ENCODE results near the gene PIGQ. TPM values are rescaled to one million over a fixed set of nuclear protein-coding genes. Genes with fewer than 3 reads are reported as not detected.

The PIGQ gene
- total and polyA plus RNA-seq, 2 of the 13 experiments (the other 11 are each of a cell fraction or from before 2014, with no cell fraction given) = 7.7 to 19.7 TPM

- Histone ChIP-seq H3K27me3 (ENCODE audit: control insufficient read depth in 1 of 2, insufficient read depth in 2 of 2, low read length in 2 of 2) (no peaks in the 10 kb centered on the region; a peak in 1 of 5 replicates), H3K4me1 (ENCODE audit: insufficient read depth, low read length) (peaks cover 63% of the 10 kb centered on the region), H3K79me2 (ENCODE audit: insufficient read depth, low read length) (peaks cover 72% of the 10 kb centered on the region), H3K4me3 (replicated peaks in 1 of 3; ENCODE audit: insufficient read depth in 1 of 3, low read depth in 2 of 3, low read length in 3 of 3) (peak overlapping the region; percentile 79 to 96 (median 96)), H4K20me1 (ENCODE audit: insufficient read depth, low read length) (peaks cover 18% of the 10 kb centered on the region; the same call in 1 of the 2 replicates), H3K9me3 (ENCODE audit: low read length) (no peaks in the 10 kb centered on the region), H3K4me2 (ENCODE audit: low read depth, low read length) (peak overlapping the region; percentile 91), H3K36me3 (replicated peaks in 1 of 2; ENCODE audit: control insufficient read depth in 1 of 2, insufficient read depth in 2 of 2, low read length in 2 of 2) (peaks cover 0 to 5% of the 10 kb centered on the region in 2 experiments; a peak in 1 of 5 replicates), H3K9ac (ENCODE audit: insufficient read depth, low read depth, low read length) (peak overlapping the region; percentile 89), H3K27ac (ENCODE audit: extremely low read length, insufficient read depth, low read length) (peak overlapping the region; percentile 71), H2AFZ (ENCODE audit: low read length) (no peak overlapping the region)
- ATAC-seq = no peak
- intact Hi-C loops (cut with micrococcal nuclease; ENCODE audit: unreplicated experiment) = no loop called here
- FAIRE-seq = no peak
- CTCF ChIA-PET (ENCODE audit: low intra/inter-chr PET ratio, low total read pairs) = no interaction called here
- POLR2A ChIA-PET = interaction anchor here (1.6 kb wide), 1 partner anchor 29 kb away, joined by 6 read pairs; no protein-coding TSS in a partner anchor
- TSS peak; percentile 35 for BruUV-seq (replicated peaks)
- 35% methylated on average over 10 of the region's 12 CpGs for WGBS (ENCODE audit: low lambda C conversion rate)
- TF ChIP-seq TFAP4 (IDR thresholded peaks at IDR 0.05; ENCODE audit: borderline replicate concordance, low read depth) = peak; percentile 35; the same call in 1 of the 2 replicates
- 0 out of 2 replicates have a peak, but pooled peaks have one; percentile 6 for TF ChIP-seq SIN3A (IDR thresholded peaks at IDR 0.05; ENCODE audit: borderline replicate concordance, low read depth, low read length)
- peak; percentile 8 for TF ChIP-seq ZNF883 (CRISPR knock-in tag; IDR thresholded peaks at IDR 0.05; ENCODE audit: not compliant biosample characterization)
- 0 out of 2 replicates have a peak, but pooled peaks have one; percentile 0 for TF ChIP-seq SMAD1 (CRISPR knock-in tag; IDR thresholded peaks at IDR 0.05; ENCODE audit: borderline replicate concordance, low read depth)
- TF ChIP-seq, protein P1, sequence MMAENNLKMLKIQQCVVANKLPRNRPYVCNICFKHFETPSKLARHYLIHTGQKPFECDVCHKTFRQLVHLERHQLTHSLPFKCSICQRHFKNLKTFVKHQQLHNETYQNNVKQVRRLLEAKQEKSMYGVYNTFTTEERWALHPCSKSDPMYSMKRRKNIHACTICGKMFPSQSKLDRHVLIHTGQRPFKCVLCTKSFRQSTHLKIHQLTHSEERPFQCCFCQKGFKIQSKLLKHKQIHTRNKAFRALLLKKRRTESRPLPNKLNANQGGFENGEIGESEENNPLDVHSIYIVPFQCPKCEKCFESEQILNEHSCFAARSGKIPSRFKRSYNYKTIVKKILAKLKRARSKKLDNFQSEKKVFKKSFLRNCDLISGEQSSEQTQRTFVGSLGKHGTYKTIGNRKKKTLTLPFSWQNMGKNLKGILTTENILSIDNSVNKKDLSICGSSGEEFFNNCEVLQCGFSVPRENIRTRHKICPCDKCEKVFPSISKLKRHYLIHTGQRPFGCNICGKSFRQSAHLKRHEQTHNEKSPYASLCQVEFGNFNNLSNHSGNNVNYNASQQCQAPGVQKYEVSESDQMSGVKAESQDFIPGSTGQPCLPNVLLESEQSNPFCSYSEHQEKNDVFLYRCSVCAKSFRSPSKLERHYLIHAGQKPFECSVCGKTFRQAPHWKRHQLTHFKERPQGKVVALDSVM (CRISPR knock-in tag; IDR thresholded peaks at IDR 0.05) = peak; percentile 89
- TF ChIP-seq ZNF746 (CRISPR knock-in tag; IDR thresholded peaks at IDR 0.05) = 0 out of 2 replicates have a peak, but pooled peaks have one; percentile 29
- TF ChIP-seq ARID5B (CRISPR knock-in tag; IDR thresholded peaks at IDR 0.05) = no peak
- TF ChIP-seq, protein P2, sequence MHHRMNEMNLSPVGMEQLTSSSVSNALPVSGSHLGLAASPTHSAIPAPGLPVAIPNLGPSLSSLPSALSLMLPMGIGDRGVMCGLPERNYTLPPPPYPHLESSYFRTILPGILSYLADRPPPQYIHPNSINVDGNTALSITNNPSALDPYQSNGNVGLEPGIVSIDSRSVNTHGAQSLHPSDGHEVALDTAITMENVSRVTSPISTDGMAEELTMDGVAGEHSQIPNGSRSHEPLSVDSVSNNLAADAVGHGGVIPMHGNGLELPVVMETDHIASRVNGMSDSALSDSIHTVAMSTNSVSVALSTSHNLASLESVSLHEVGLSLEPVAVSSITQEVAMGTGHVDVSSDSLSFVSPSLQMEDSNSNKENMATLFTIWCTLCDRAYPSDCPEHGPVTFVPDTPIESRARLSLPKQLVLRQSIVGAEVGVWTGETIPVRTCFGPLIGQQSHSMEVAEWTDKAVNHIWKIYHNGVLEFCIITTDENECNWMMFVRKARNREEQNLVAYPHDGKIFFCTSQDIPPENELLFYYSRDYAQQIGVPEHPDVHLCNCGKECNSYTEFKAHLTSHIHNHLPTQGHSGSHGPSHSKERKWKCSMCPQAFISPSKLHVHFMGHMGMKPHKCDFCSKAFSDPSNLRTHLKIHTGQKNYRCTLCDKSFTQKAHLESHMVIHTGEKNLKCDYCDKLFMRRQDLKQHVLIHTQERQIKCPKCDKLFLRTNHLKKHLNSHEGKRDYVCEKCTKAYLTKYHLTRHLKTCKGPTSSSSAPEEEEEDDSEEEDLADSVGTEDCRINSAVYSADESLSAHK (CRISPR knock-in tag; IDR thresholded peaks at IDR 0.05; ENCODE audit: borderline replicate concordance) = no peak
- TF ChIP-seq AHR (CRISPR knock-in tag; IDR thresholded peaks at IDR 0.05) = peak; percentile 44; the same call in 1 of the 2 replicates
- no peak for DNase-seq (ENCODE audit: low spot score)
- in situ Hi-C loops (cut with HindIII; ENCODE audit: extremely low pct_ligation_motif_present, low pct_unique_long_range_greater_than_20kb) = no loop called here
Measured at GRCh38 chr16:529012-529575, 40.7 kb upstream of the PIGQ start.

All from HepG2 (cell line).